Astrocyte of the spinal cord (primary cell): ENCODE results near the gene KIRREL1.
A peak's percentile ranks its signal among the peaks of the same experiment; 100 is the strongest.

Source experiments
- DNase-seq: peaks from one replicate; pipeline ENCODE4 v3.0.0; 2011; ENCODE audit warnings: low read depth, low spot score
- H3K4me3 ChIP-seq: 2 replicates; pipeline ENCODE4 v1.5.1; 2011; ENCODE audit warnings: low read depth, mild to moderate bottlenecking, low read length, moderate library complexity
- in situ Hi-C: cut with HindIII; loops from 2 replicates; pipeline ENCODE4 v1.10.0; 2017; ENCODE audit warnings: low sequenced_read_pairs
- TF ChIP-seq, protein P1 (sequence below): IDR thresholded peaks from 2 replicates; pipeline ENCODE4 v1.5.1; 2012; ENCODE audit warnings: low read depth, mild to moderate bottlenecking, low read length, inconsistent platforms

KIRREL1 gene

DNA sequence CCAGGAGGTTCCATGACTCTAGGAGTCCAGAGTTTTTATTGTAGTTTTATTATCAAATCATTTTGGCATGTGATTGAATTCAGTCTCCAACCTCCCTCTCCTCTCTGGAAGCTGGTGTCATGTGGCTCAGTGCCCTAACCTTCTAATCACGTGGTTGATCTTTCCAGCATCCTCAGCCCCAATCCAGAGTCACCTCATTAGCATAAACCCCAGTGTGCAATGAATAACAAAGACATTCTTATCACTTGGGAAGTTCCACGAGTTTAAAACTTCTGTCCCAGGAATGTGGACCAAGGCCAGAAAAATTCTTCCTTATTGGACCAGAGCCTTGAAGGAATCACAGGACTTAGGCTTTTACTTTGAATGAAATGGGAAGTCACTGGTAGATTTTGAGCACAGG is 52.2 kb downstream of the KIRREL1 start:
- DNase-seq = peak; percentile 45
- TF ChIP-seq, protein P1, sequence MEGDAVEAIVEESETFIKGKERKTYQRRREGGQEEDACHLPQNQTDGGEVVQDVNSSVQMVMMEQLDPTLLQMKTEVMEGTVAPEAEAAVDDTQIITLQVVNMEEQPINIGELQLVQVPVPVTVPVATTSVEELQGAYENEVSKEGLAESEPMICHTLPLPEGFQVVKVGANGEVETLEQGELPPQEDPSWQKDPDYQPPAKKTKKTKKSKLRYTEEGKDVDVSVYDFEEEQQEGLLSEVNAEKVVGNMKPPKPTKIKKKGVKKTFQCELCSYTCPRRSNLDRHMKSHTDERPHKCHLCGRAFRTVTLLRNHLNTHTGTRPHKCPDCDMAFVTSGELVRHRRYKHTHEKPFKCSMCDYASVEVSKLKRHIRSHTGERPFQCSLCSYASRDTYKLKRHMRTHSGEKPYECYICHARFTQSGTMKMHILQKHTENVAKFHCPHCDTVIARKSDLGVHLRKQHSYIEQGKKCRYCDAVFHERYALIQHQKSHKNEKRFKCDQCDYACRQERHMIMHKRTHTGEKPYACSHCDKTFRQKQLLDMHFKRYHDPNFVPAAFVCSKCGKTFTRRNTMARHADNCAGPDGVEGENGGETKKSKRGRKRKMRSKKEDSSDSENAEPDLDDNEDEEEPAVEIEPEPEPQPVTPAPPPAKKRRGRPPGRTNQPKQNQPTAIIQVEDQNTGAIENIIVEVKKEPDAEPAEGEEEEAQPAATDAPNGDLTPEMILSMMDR = no peak
- no peak overlapping the region for H3K4me3 ChIP-seq
- in situ Hi-C loops = no loop called here

- no peak for DNase-seq
- H3K4me3 ChIP-seq = no peak overlapping the region
- in situ Hi-C loops = no loop called here
- TF ChIP-seq, protein P1 = no peak
Measured at GRCh38 chr1:158046715-158047510, 53.5 kb downstream of the KIRREL1 start.

- in situ Hi-C loops = no loop called here
- DNase-seq = no peak
- TF ChIP-seq, protein P1 = no peak
- H3K4me3 ChIP-seq = no peak overlapping the region
Measured at GRCh38 chr1:158048371-158049067, 55.1 kb downstream of the KIRREL1 start.

GRCh38 chr1:158049853-158050252 is 56.4 kb downstream of the KIRREL1 start:
- TF ChIP-seq, protein P1 = no peak
- peak; percentile 49 for DNase-seq
- in situ Hi-C loops = no loop called here

DNA sequence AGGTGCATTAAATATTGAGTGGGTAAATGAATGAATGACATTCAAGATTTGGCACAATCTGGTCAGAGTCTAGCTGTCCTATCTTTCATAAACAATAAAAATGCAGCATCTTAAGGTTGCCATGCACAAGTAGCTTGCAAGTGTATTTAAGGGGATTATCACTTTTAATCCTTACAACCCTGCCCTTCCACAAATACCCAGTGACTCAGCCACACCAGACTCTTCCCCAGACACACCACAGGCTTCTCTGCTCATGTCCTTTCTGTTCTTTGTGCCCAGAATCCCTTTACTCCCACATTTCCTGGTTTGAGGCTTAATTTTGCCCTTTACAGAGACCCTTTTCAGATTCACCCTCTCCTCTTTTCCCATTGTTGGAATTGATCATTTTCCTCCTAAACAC is 59.8 kb downstream of the KIRREL1 start:
- in situ Hi-C loops = no loop called here
- H3K4me3 ChIP-seq = no peak overlapping the region
- TF ChIP-seq, protein P1 = no peak
- peak; percentile 25 for DNase-seq

More at GRCh38 chr1:158049853-158050252, 56.4 kb downstream of the KIRREL1 start:
- H3K4me3 ChIP-seq = no peak overlapping the region

DNA sequence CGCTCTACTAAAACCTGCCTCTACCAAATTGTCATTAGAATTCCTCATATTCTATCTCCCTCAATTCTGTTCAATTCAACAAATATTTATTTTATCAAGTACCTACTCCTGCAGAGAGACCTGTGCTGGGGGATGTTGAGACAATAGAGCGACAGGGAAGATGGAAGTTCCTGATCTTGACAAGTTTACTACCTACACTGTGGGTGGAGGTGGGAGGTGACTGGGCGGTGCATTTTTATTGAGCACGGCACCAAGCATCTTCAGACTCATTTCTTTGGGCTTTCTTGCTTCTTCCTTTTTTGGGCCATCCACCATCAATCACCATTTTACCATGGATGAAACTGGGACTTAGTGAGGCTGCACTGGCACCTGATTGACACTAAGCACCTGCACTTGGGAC is 61.3 kb downstream of the KIRREL1 start:
- H3K4me3 ChIP-seq = no peak overlapping the region
- TF ChIP-seq, protein P1 = no peak
- DNase-seq = no peak
- in situ Hi-C loops = no loop called here
